IPS-15b (cell line): ENCODE results near the gene DRD3.

Experiments
- H3K27me3 ChIP-seq: one replicate; pipeline ENCODE4 v1.6.1; 2013; ENCODE audit warnings: low read length; ENCODE audit not compliant: control insufficient read depth, insufficient read depth
- H3K36me3 ChIP-seq: one replicate; pipeline ENCODE4 v1.6.1; 2013; ENCODE audit warnings: low read length; ENCODE audit not compliant: control insufficient read depth, insufficient read depth
- H3K4me1 ChIP-seq: one replicate; pipeline ENCODE4 v1.6.1; 2013; ENCODE audit warnings: mild to moderate bottlenecking, low read length; ENCODE audit not compliant: control insufficient read depth, insufficient read depth
- H3K4me3 ChIP-seq: one replicate; pipeline ENCODE4 v1.5.1; 2013; ENCODE audit warnings: low read depth, low read length
- H3K9ac ChIP-seq: one replicate; pipeline ENCODE4 v1.6.1; 2013; ENCODE audit warnings: low read depth, mild to moderate bottlenecking, low read length
- H3K9me3 ChIP-seq: one replicate; pipeline ENCODE4 v1.6.1; 2013; ENCODE audit warnings: mild to moderate bottlenecking, low read length; ENCODE audit not compliant: control insufficient read depth, insufficient read depth

Gene DRD3

DNA sequence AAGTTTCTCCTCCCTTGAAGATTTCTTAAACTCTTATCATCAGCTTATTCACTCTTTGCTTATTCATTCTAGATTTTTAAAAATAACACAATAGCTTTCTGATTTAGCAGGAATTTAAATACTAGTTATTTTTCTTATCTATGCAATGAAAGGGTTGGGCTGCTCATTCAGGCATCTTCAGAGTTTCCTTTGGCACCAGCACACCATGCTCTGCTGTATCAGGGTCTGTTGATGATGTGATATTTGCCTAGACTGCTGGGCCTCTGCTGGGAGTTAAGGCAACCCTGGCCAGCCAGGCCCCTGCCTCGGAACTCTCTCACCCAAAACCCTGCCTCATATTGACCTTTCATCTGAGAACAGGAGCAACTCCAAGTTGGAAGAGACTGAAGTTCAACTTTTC, 35.0 kb downstream of the DRD3 start:
- no peak overlapping the region for H3K9ac ChIP-seq
- no peaks in the 10 kb centered on the region for H3K27me3 ChIP-seq

DNA sequence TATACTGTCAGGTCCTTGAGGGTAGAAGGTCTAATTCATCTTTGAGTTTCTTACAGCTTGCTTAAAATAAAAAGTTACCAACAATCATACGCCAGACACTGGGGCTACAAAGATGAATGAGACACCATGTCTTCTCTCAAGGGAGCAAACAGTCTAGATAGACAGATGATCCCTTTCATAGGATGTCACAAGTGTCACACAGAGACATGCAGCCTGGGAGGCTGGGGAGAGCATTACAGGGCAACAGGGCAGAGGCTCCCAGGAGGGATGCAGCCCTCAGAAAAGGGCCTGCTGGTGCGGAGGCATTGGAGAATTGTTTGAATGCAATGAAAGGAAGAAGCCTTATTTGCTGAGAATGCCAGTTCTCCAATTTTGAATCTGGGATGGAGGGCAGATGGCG, 39.0 kb downstream of the DRD3 start:
- H3K4me1 ChIP-seq: no peaks in the 10 kb centered on the region
- no peaks in the 10 kb centered on the region for H3K36me3 ChIP-seq
- H3K4me3 ChIP-seq: no peak overlapping the region
- H3K9ac ChIP-seq: no peak overlapping the region
- H3K27me3 ChIP-seq: no peaks in the 10 kb centered on the region
- no peaks in the 10 kb centered on the region for H3K9me3 ChIP-seq

More for the DNA sequence above, 35.0 kb downstream of the DRD3 start:
- Histone ChIP-seq H3K4me1 (no peaks in the 10 kb centered on the region), H3K4me3 (no peak overlapping the region), H3K9me3 (no peaks in the 10 kb centered on the region), H3K36me3 (no peaks in the 10 kb centered on the region)

- no peaks in the 10 kb centered on the region for H3K9me3 ChIP-seq
- no peaks in the 10 kb centered on the region for H3K4me1 ChIP-seq
- H3K9ac ChIP-seq: no peak overlapping the region
- H3K27me3 ChIP-seq: no peaks in the 10 kb centered on the region
- no peak overlapping the region for H3K4me3 ChIP-seq
- H3K36me3 ChIP-seq: no peaks in the 10 kb centered on the region
Observed at GRCh38 chr3:114133947-114134346, 44.9 kb downstream of the DRD3 start.

GRCh38 chr3:114132500-114132899, 46.4 kb downstream of the DRD3 start:
- no peaks in the 10 kb centered on the region for H3K4me1 ChIP-seq
- H3K36me3 ChIP-seq: no peaks in the 10 kb centered on the region
- no peak overlapping the region for H3K4me3 ChIP-seq
- H3K9me3 ChIP-seq: no peaks in the 10 kb centered on the region
- H3K27me3 ChIP-seq: no peaks in the 10 kb centered on the region
- H3K9ac ChIP-seq: no peak overlapping the region

GRCh38 chr3:114128826-114129225, 50.0 kb downstream of the DRD3 start:
- H3K36me3 ChIP-seq: no peaks in the 10 kb centered on the region
- no peaks in the 10 kb centered on the region for H3K27me3 ChIP-seq
- no peaks in the 10 kb centered on the region for H3K9me3 ChIP-seq
- H3K9ac ChIP-seq: no peak overlapping the region
- no peak overlapping the region for H3K4me3 ChIP-seq
- H3K4me1 ChIP-seq: no peaks in the 10 kb centered on the region

GRCh38 chr3:114128231-114128630, 50.6 kb downstream of the DRD3 start:
- H3K9me3 ChIP-seq: no peaks in the 10 kb centered on the region
- no peaks in the 10 kb centered on the region for H3K4me1 ChIP-seq
- no peak overlapping the region for H3K9ac ChIP-seq
- H3K27me3 ChIP-seq: no peaks in the 10 kb centered on the region
- H3K4me3 ChIP-seq: no peak overlapping the region
- H3K36me3 ChIP-seq: no peaks in the 10 kb centered on the region

DNA sequence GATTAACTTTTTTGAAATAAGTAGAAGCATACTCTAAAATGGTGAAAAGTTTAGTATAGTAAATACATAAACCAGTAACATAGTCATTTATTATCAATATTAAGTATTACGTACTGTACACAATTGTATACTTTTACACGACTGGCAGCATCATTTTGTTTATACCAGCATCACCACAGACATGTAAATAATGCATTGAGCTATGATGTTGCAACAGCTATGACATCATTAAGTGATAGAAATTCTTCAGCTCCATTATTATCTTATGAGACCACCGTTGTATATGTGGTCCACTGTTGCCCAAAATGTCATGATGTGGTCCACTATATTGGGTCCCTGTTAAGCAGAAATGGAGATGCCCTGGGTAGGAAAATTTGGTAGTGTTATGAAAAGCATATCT, 51.3 kb downstream of the DRD3 start:
- Histone ChIP-seq H3K9me3 (no peaks in the 10 kb centered on the region), H3K27me3 (no peaks in the 10 kb centered on the region), H3K4me1 (no peaks in the 10 kb centered on the region), H3K4me3 (no peak overlapping the region), H3K9ac (no peak overlapping the region), H3K36me3 (no peaks in the 10 kb centered on the region)

GRCh38 chr3:114126461-114126860, 52.4 kb downstream of the DRD3 start:
- Histone ChIP-seq H3K36me3 (no peaks in the 10 kb centered on the region), H3K4me1 (peaks cover 2% of the 10 kb centered on the region), H3K4me3 (no peak overlapping the region), H3K9me3 (no peaks in the 10 kb centered on the region), H3K27me3 (no peaks in the 10 kb centered on the region), H3K9ac (no peak overlapping the region)

- Histone ChIP-seq H3K27me3 (no peaks in the 10 kb centered on the region), H3K4me3 (no peak overlapping the region)
Observed at GRCh38 chr3:114122027-114122709, 56.7 kb downstream of the DRD3 start.

DNA sequence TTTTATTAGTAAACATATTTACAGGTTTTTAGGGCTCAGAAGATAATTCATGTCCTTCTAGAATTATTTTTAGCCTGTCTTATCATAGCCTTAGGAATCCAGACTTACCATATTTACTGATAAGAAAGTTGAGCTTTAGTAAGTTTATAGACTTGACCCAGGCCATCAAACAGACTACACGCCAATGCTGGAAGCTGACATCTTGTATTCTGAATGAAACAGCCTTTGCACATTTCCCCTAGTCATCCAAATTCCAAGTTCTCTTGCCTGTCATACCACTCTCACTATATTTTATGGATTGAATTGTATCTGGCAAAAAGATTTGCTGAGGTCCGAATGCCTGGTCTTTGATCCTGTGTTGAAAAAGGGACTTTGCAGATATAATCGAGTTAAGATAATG, 58.6 kb downstream of the DRD3 start:
- H3K4me3 ChIP-seq: no peak overlapping the region
- no peaks in the 10 kb centered on the region for H3K36me3 ChIP-seq
- H3K4me1 ChIP-seq: peaks cover 2% of the 10 kb centered on the region

More at GRCh38 chr3:114122027-114122709, 56.7 kb downstream of the DRD3 start:
- Histone ChIP-seq H3K9ac (no peak overlapping the region), H3K9me3 (no peaks in the 10 kb centered on the region), H3K36me3 (no peaks in the 10 kb centered on the region), H3K4me1 (peaks cover 2% of the 10 kb centered on the region)

DNA sequence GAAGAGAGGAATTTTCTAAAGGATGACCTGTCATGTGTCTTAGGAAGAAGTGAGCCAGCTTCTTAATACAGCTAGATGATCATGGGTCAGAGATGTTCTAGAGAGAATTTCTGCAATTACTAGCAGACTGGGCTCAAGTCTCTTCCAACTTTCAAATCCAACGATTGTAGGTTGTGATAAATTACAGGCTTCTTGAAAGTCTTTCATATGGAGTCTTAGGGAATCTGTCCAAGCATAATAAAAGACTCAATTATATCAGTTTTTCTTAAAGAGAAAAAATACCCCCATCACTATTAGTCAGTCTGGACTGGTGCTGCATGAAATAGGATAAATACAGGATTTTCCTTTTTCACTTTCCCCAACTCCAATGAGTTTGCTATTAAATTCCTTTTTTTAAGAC, 59.1 kb downstream of the DRD3 start:
- Histone ChIP-seq H3K4me1 (peaks cover 2% of the 10 kb centered on the region), H3K9ac (no peak overlapping the region), H3K9me3 (no peaks in the 10 kb centered on the region), H3K27me3 (no peaks in the 10 kb centered on the region), H3K36me3 (no peaks in the 10 kb centered on the region), H3K4me3 (no peak overlapping the region)

More for the DNA sequence above, 58.6 kb downstream of the DRD3 start:
- Histone ChIP-seq H3K9me3 (no peaks in the 10 kb centered on the region), H3K9ac (no peak overlapping the region), H3K27me3 (no peaks in the 10 kb centered on the region)

DNA sequence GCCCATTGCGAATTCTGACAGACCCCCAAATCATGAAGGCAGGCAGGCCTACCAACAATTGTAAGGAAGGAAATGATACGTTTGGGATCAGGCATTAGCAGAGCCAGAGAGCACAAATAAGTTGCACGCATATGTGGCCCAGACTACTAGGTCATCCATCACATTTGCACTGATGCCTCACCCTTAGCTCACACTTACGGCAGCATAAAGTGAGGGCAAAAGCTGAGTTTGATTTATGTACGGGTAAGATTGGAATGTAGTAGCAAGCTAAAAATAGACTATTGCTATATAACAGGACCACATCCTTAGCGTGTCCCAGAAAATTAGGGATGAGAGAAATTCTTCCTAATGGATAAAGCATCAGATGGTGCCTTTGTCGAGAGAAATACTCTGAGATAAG, 63.7 kb downstream of the DRD3 start:
- H3K4me1 ChIP-seq: peaks cover 11% of the 10 kb centered on the region
- no peaks in the 10 kb centered on the region for H3K27me3 ChIP-seq
- H3K9me3 ChIP-seq: no peaks in the 10 kb centered on the region
- H3K4me3 ChIP-seq: no peak overlapping the region
- no peaks in the 10 kb centered on the region for H3K36me3 ChIP-seq
- H3K9ac ChIP-seq: no peak overlapping the region
